H9 (cell line): ENCODE measurements around the gene PDE3A. TPM values are rescaled to one million over a fixed set of nuclear protein-coding genes. Genes with fewer than 3 reads are reported as not detected.
A peak's percentile ranks its signal among the peaks of the same experiment; 100 is the strongest.

Experiments used
- DNase-seq: peaks from one replicate; pipeline ENCODE4 v3.0.0-alpha.2; 2017
- H2AFZ ChIP-seq: one replicate; pipeline ENCODE4 v1.6.1; 2013; ENCODE audit warnings: mild to moderate bottlenecking, low read length, control low read depth, moderate library complexity
- H2AK5ac ChIP-seq: 2 replicates; pipeline ENCODE4 v1.6.1; 2013; ENCODE audit warnings: low read length, control low read depth, mixed read lengths; ENCODE audit not compliant: insufficient read length
- H2BK120ac ChIP-seq: one replicate; pipeline ENCODE4 v1.6.1; 2013; ENCODE audit warnings: low read depth, mild to moderate bottlenecking, low read length, control low read depth, inconsistent platforms; ENCODE audit not compliant: poor library complexity, severe bottlenecking
- H2BK12ac ChIP-seq: 2 replicates; pipeline ENCODE4 v1.6.1; 2013; ENCODE audit warnings: low read length, control low read depth, mixed read lengths, low read depth; ENCODE audit not compliant: insufficient read length
- H2BK15ac ChIP-seq: 2 replicates; pipeline ENCODE4 v1.6.1; 2013; ENCODE audit warnings: low read depth, low read length, control low read depth
- H2BK20ac ChIP-seq: one replicate; pipeline ENCODE4 v1.6.1; 2013; ENCODE audit warnings: low read depth, mild to moderate bottlenecking, low read length, control low read depth, inconsistent platforms; ENCODE audit not compliant: poor library complexity, severe bottlenecking
- H2BK5ac ChIP-seq: 2 replicates; pipeline ENCODE4 v1.6.1; 2013; ENCODE audit warnings: low read length, control low read depth, mixed read lengths; ENCODE audit not compliant: insufficient read length
- H3K14ac ChIP-seq: 2 replicates; pipeline ENCODE4 v1.6.1; 2013; ENCODE audit warnings: low read length, control low read depth; ENCODE audit not compliant: insufficient read depth
- H3K18ac ChIP-seq: 2 replicates; pipeline ENCODE4 v1.6.1; 2013; ENCODE audit warnings: low read depth, mild to moderate bottlenecking, mixed read lengths, low read length, control low read depth; ENCODE audit not compliant: insufficient read length
- H3K23ac ChIP-seq: 2 replicates; pipeline ENCODE4 v1.6.1; 2013; ENCODE audit warnings: low read length, control low read depth, mixed read lengths, low read depth; ENCODE audit not compliant: insufficient read length
- H3K23me2 ChIP-seq: 2 replicates; pipeline ENCODE4 v1.6.1; 2013; ENCODE audit warnings: low read depth, mild to moderate bottlenecking, mixed read lengths, low read length, control low read depth; ENCODE audit not compliant: insufficient read length, poor library complexity, severe bottlenecking
- H3K27ac ChIP-seq: 2 replicates; pipeline ENCODE4 v1.5.1; 2013; ENCODE audit warnings: low read length, control low read depth, mixed read lengths, low read depth; ENCODE audit not compliant: insufficient read length
- H3K27me3 ChIP-seq: 2 replicates; pipeline ENCODE4 v1.6.1; 2013; ENCODE audit warnings: low read length, control low read depth, inconsistent platforms; ENCODE audit not compliant: insufficient read depth
- H3K4ac ChIP-seq: 2 replicates; pipeline ENCODE4 v1.6.1; 2013; ENCODE audit warnings: low read depth, mild to moderate bottlenecking, control low read depth, inconsistent platforms, low read length, moderate library complexity
- H3K4me1 ChIP-seq: 2 replicates; pipeline ENCODE4 v1.6.1; 2013; ENCODE audit warnings: low read length, control low read depth, inconsistent platforms; ENCODE audit not compliant: insufficient read depth
- H3K4me2 ChIP-seq: 2 replicates; pipeline ENCODE4 v1.6.1; 2013; ENCODE audit warnings: low read length, control low read depth, mixed read lengths; ENCODE audit not compliant: insufficient read length, insufficient read depth
- H3K56ac ChIP-seq: 2 replicates; pipeline ENCODE4 v1.6.1; 2013; ENCODE audit warnings: low read depth, mild to moderate bottlenecking, mixed read lengths, low read length, control low read depth; ENCODE audit not compliant: insufficient read length
- H3K79me1 ChIP-seq: 2 replicates; pipeline ENCODE4 v1.6.1; 2013; ENCODE audit warnings: low read depth, mild to moderate bottlenecking, moderate library complexity, low read length, control low read depth, inconsistent platforms; ENCODE audit not compliant: insufficient read depth, poor library complexity, severe bottlenecking
- H3K79me2 ChIP-seq: 2 replicates; pipeline ENCODE4 v1.6.1; 2013; ENCODE audit warnings: low read length, control low read depth, inconsistent platforms; ENCODE audit not compliant: insufficient read depth
- H3K9ac ChIP-seq: 2 replicates; pipeline ENCODE4 v1.6.1; 2013; ENCODE audit warnings: low read length, control low read depth, mixed read lengths; ENCODE audit not compliant: insufficient read length; ENCODE audit errors: extremely low read depth
- H3K9me3 ChIP-seq: one replicate; pipeline ENCODE4 v1.6.1; 2013; ENCODE audit warnings: low read depth, low read length, inconsistent platforms; ENCODE audit not compliant: control insufficient read depth
- H3T11ph ChIP-seq: one replicate; pipeline ENCODE4 v1.6.1; 2013; ENCODE audit warnings: mild to moderate bottlenecking, low read length, control low read depth, inconsistent platforms
- H4K20me1 ChIP-seq: one replicate; pipeline ENCODE4 v1.6.1; 2013; ENCODE audit not compliant: control insufficient read depth, insufficient read length, insufficient read depth
- H4K5ac ChIP-seq: 2 replicates; pipeline ENCODE4 v1.6.1; 2013; ENCODE audit warnings: low read depth, mild to moderate bottlenecking, mixed read lengths, low read length, control low read depth; ENCODE audit not compliant: insufficient read length
- H4K8ac ChIP-seq: replicated peaks from 2 replicates; pipeline ENCODE4 v1.6.1; 2013; ENCODE audit warnings: low read length, control low read depth, mixed read lengths, low read depth; ENCODE audit not compliant: insufficient read length
- H4K91ac ChIP-seq: 2 replicates; pipeline ENCODE4 v1.6.1; 2013; ENCODE audit warnings: low read depth, mild to moderate bottlenecking, moderate library complexity, mixed read lengths, low read length, control low read depth; ENCODE audit not compliant: insufficient read length
- H3K27ac Mint-ChIP-seq, 3 experiments: 2 replicates in 2 of 3; 3 replicates in 1 of 3; pipeline ENCODE4 v1.8.0; 2020 to 2021; ENCODE audit warnings: mixed read lengths in 3 of 3, mild to moderate bottlenecking in 1 of 3, moderate library complexity in 1 of 3
- H3K27me3 Mint-ChIP-seq: 2 replicates; pipeline ENCODE4 v1.8.0; 2021; ENCODE audit warnings: low read depth, mild to moderate bottlenecking, moderate library complexity, mixed read lengths
- H3K36me3 Mint-ChIP-seq, 3 experiments: 2 replicates in 2 of 3; 3 replicates in 1 of 3; pipeline ENCODE4 v1.8.0; 2020 to 2021; ENCODE audit warnings: low read depth in 3 of 3, mixed read lengths in 3 of 3; ENCODE audit not compliant: insufficient read depth in 1 of 3
- H3K4me1 Mint-ChIP-seq, 2 experiments: 2 replicates each; pipeline ENCODE4 v1.8.0; 2020; ENCODE audit warnings: mixed read lengths in 2 of 2
- H3K4me3 Mint-ChIP-seq, 2 experiments: 2 replicates in 1 of 2; 3 replicates in 1 of 2; pipeline ENCODE4 v1.8.0; 2020 to 2021; ENCODE audit warnings: mild to moderate bottlenecking in 2 of 2, mixed read lengths in 2 of 2, moderate library complexity in 1 of 2
- H3K9me3 Mint-ChIP-seq, 2 experiments: 2 replicates in 1 of 2; 3 replicates in 1 of 2; pipeline ENCODE4 v1.8.0; 2020; ENCODE audit warnings: mild to moderate bottlenecking in 2 of 2, mixed read lengths in 2 of 2, moderate library complexity in 1 of 2
- WGBS: extraction: QIAGEN DNeasy Blood & Tissue Kit; methylation state at CpG from one replicate; pipeline ENCODE4 v1.1.7; 2013; ENCODE audit warnings: missing lambda C conversion rate, low lambda C conversion rate, mixed read lengths; ENCODE audit not compliant: insufficient read length; ENCODE audit errors: extremely low coverage; 5-methylcytosine and 5-hydroxymethylcytosine counted together
- total RNA-seq: library from RNA; stranded (reverse); gene quantifications from 2 replicates; pipeline ENCODE4 v1.2.1, GENCODE V29; 2021
- TF ChIP-seq, protein P1 (sequence below): fragments of 200-600 bp; sonication (generic); conservative IDR thresholded peaks from 3 replicates; pipeline ENCODE4 v1.8.0; 2021; ENCODE audit warnings: antibody characterized with exemption, mild to moderate bottlenecking

The PDE3A gene
- total RNA-seq, 1 experiment from 2014 or later: 3.0 TPM

DNA sequence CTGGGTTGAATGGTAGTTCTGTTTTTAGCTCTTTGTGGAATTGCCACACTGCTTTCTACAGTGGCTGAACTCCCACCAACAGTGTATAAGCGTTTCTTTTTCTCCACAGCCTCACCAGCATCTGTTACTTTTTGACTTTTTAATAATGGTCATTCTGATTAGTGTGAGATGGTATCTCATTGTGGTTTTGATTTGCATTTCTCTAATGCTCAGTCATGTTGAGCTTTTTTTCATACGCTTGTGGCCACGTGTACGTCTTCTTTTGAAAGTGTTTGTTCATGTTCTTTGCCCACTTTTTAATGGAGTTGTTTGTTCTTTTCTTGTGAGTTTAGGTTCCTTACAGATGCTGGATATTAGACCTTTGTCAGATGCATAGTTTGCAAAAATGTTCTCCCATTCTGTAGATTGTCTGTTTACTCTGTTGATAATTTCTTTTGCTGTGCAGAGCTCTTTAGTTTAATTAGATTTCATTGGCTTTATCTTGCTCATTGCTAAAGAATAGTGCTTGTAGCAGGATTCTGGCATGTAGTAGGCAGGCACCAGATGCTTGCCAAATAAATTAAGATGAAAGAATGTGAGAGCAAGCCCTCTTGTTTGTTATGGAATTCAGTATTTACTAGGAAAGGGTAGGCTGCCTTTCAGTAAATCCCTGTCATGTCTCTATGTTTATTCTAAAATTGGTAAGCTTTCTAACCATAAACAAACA lies 86.8 kb downstream of the PDE3A start:
- H3K18ac ChIP-seq: no peak overlapping the region
- H4K20me1 ChIP-seq: no peaks in the 10 kb centered on the region
- DNase-seq: no peak
- H2AK5ac ChIP-seq: no peak overlapping the region
- no peak overlapping the region for H3K23ac ChIP-seq
- no CpG with 5 or more reads among the region's 4 CpGs for WGBS
- no peaks in the 10 kb centered on the region for H3K36me3 Mint-ChIP-seq
- H3K79me1 ChIP-seq: no peaks in the 10 kb centered on the region
- H2BK5ac ChIP-seq: no peak overlapping the region
- H3K23me2 ChIP-seq: no peaks in the 10 kb centered on the region
- H2AFZ ChIP-seq: no peak overlapping the region
- H3K14ac ChIP-seq: no peak overlapping the region
- no peak overlapping the region for H2BK120ac ChIP-seq
- no peak overlapping the region for H3T11ph ChIP-seq
- peak overlapping the region in 2 of 3 experiments; percentile 7 to 26; a peak in 2 of 7 replicates for H3K27ac Mint-ChIP-seq
- H3K9me3 Mint-ChIP-seq: no peaks in the 10 kb centered on the region
- no peak overlapping the region for H4K8ac ChIP-seq
- no peak overlapping the region for H3K9ac ChIP-seq
- H3K4me3 Mint-ChIP-seq: no peak overlapping the region
- H2BK12ac ChIP-seq: no peak overlapping the region
- no peak overlapping the region for H3K4me2 ChIP-seq
- no peaks in the 10 kb centered on the region for H3K9me3 ChIP-seq
- H3K27me3 ChIP-seq: no peaks in the 10 kb centered on the region
- H3K27ac ChIP-seq: no peak overlapping the region
- no peak overlapping the region for H3K56ac ChIP-seq
- no peak overlapping the region for H2BK20ac ChIP-seq
- H3K4ac ChIP-seq: no peak overlapping the region
- H3K4me1 ChIP-seq: no peaks in the 10 kb centered on the region
- H3K4me1 Mint-ChIP-seq: peaks cover 29 to 36% of the 10 kb centered on the region in 2 experiments
- no peak overlapping the region for H4K91ac ChIP-seq
- TF ChIP-seq, protein P1, sequence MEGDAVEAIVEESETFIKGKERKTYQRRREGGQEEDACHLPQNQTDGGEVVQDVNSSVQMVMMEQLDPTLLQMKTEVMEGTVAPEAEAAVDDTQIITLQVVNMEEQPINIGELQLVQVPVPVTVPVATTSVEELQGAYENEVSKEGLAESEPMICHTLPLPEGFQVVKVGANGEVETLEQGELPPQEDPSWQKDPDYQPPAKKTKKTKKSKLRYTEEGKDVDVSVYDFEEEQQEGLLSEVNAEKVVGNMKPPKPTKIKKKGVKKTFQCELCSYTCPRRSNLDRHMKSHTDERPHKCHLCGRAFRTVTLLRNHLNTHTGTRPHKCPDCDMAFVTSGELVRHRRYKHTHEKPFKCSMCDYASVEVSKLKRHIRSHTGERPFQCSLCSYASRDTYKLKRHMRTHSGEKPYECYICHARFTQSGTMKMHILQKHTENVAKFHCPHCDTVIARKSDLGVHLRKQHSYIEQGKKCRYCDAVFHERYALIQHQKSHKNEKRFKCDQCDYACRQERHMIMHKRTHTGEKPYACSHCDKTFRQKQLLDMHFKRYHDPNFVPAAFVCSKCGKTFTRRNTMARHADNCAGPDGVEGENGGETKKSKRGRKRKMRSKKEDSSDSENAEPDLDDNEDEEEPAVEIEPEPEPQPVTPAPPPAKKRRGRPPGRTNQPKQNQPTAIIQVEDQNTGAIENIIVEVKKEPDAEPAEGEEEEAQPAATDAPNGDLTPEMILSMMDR: no peak
- no peaks in the 10 kb centered on the region for H3K79me2 ChIP-seq
- no peak overlapping the region for H2BK15ac ChIP-seq
- no peak overlapping the region for H4K5ac ChIP-seq
- no peaks in the 10 kb centered on the region for H3K27me3 Mint-ChIP-seq
